ENCODE measurements around the gene GDNF. TPM values are rescaled to one million over a fixed set of nuclear protein-coding genes. Genes with fewer than 3 reads are reported as not detected.

The GDNF gene
- total and polyA plus RNA-seq, 4 donors: 0.09 to 0.25 TPM; not detected in 2

- TF ChIP-seq, protein P1, sequence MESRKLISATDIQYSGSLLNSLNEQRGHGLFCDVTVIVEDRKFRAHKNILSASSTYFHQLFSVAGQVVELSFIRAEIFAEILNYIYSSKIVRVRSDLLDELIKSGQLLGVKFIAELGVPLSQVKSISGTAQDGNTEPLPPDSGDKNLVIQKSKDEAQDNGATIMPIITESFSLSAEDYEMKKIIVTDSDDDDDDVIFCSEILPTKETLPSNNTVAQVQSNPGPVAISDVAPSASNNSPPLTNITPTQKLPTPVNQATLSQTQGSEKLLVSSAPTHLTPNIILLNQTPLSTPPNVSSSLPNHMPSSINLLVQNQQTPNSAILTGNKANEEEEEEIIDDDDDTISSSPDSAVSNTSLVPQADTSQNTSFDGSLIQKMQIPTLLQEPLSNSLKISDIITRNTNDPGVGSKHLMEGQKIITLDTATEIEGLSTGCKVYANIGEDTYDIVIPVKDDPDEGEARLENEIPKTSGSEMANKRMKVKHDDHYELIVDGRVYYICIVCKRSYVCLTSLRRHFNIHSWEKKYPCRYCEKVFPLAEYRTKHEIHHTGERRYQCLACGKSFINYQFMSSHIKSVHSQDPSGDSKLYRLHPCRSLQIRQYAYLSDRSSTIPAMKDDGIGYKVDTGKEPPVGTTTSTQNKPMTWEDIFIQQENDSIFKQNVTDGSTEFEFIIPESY (IDR thresholded peaks at IDR 0.05): no peak
- TF ChIP-seq HNF4A (conservative IDR thresholded peaks at IDR 0.05) (no peak), FOXA1 (IDR thresholded peaks at IDR 0.05) (no peak), YY1 (IDR thresholded peaks at IDR 0.05) (no peak)
- TF ChIP-seq, protein P2, sequence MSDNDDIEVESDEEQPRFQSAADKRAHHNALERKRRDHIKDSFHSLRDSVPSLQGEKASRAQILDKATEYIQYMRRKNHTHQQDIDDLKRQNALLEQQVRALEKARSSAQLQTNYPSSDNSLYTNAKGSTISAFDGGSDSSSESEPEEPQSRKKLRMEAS (IDR thresholded peaks at IDR 0.05): no peak
These were observed 20.4 kb upstream of the GDNF start (continued) for GRCh38 chr5:37860206-37860605.

DNA sequence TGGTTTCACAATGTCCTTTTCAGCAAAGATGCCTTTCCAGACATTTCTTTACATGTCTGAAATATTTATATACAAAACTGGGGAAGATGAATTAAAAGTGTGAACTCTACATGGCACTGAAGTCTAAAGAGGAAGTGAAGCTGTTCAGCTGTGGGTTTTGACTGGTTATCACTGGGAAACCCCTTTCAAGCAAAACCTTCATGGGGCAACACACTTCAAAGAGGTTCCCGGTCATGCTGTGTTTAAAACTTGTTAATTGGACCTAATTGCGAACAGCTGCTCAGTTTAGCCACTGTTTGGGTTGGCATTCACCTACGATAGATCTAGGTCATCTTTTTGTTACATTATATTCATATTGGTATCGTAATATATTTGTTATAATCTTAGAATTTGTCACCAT, 20.0 kb upstream of the GDNF start:
- Histone ChIP-seq H3K27me3 (ENCODE audit: control insufficient read depth in 4 of 4, insufficient read depth in 4 of 4, low read length in 3 of 4) (no peaks in the 10 kb centered on the region), H3K4me1 (ENCODE audit: control insufficient read depth in 4 of 4, insufficient read depth in 4 of 4, low read length in 3 of 4) (no peaks in the 10 kb centered on the region), H3K27ac (ENCODE audit: low read depth in 1 of 2, low read length in 2 of 2) (no peak overlapping the region), H3K9ac (ENCODE audit: low read depth in 1 of 2, low read length in 2 of 2) (no peak overlapping the region), H3K4me3 (ENCODE audit: low read depth in 1 of 3, low read length in 3 of 3) (no peak overlapping the region), H3K9me3 (ENCODE audit: control insufficient read depth in 4 of 4, low read length in 3 of 4) (no peaks in the 10 kb centered on the region), H3K36me3 (ENCODE audit: control insufficient read depth in 4 of 4, insufficient read depth in 3 of 4, low read depth in 1 of 4, low read length in 3 of 4) (no peaks in the 10 kb centered on the region)
- no peak for DNase-seq (ENCODE audit: low spot score)
- TF ChIP-seq NR2F2 (IDR thresholded peaks at IDR 0.05) (no peak), RAD21 (IDR thresholded peaks at IDR 0.05) (no peak), RXRA (IDR thresholded peaks at IDR 0.05) (no peak), CTCF (IDR thresholded peaks at IDR 0.05; ENCODE audit: low read depth, low read length, missing input control) (no peak), FOXA1 (IDR thresholded peaks at IDR 0.05) (no peak), EGR1 (IDR thresholded peaks at IDR 0.05; ENCODE audit: low read depth in 2 of 2) (no peak), HNF4A (conservative IDR thresholded peaks at IDR 0.05) (no peak), YY1 (IDR thresholded peaks at IDR 0.05) (no peak), SP1 (IDR thresholded peaks at IDR 0.05) (no peak)
- 77% methylated on average over 4 of the region's 4 CpGs for WGBS

DNA sequence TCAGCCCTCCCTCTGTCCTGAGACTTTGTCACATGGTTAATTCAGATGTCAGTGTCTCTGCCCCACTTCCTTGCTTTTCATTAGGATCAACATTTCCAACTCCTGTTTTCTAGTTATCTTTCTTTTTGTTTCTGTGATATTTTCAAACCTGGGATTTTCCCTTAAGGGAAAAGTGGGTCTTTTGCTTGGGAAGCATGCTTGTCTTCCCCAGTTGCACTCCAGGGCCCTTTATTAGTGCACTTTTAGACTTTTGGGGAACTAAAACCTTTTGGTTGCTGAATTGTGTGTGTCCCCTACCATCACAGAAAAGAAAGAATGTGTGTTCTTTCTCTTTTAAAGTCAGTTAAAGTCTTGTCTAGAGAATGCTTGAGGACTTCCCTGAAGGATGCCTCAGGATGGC, 18.4 kb upstream of the GDNF start:
- H3K27me3 ChIP-seq (ENCODE audit: control insufficient read depth in 4 of 4, insufficient read depth in 4 of 4, low read length in 3 of 4): no peaks in the 10 kb centered on the region
- H3K4me1 ChIP-seq (ENCODE audit: control insufficient read depth in 4 of 4, insufficient read depth in 4 of 4, low read length in 3 of 4): no peaks in the 10 kb centered on the region
- H3K36me3 ChIP-seq (ENCODE audit: control insufficient read depth in 4 of 4, insufficient read depth in 3 of 4, low read depth in 1 of 4, low read length in 3 of 4): no peaks in the 10 kb centered on the region
- no peak overlapping the region for H3K27ac ChIP-seq (ENCODE audit: low read depth in 1 of 2, low read length in 2 of 2)
- H3K4me3 ChIP-seq (ENCODE audit: low read depth in 1 of 3, low read length in 3 of 3): no peak overlapping the region
- no peak for DNase-seq (ENCODE audit: low spot score)
- no peak overlapping the region for H3K9ac ChIP-seq (ENCODE audit: low read depth in 1 of 2, low read length in 2 of 2)
- peaks cover 0 to 2% (median 0%) of the 10 kb centered on the region in 4 donors for H3K9me3 ChIP-seq (ENCODE audit: control insufficient read depth in 4 of 4, low read length in 3 of 4)
- TF ChIP-seq HNF4G (IDR thresholded peaks at IDR 0.05) (no peak), JUND (IDR thresholded peaks at IDR 0.05) (no peak), RAD21 (IDR thresholded peaks at IDR 0.05) (no peak), NR2F2 (IDR thresholded peaks at IDR 0.05) (no peak), EGR1 (IDR thresholded peaks at IDR 0.05; ENCODE audit: low read depth in 2 of 2) (no peak), RXRA (IDR thresholded peaks at IDR 0.05) (no peak), TAF1 (conservative IDR thresholded peaks at IDR 0.05) (no peak), ATF3 (IDR thresholded peaks at IDR 0.05) (no peak), GABPA (IDR thresholded peaks at IDR 0.05 in 1 of 2, conservative IDR thresholded peaks at IDR 0.05 in 1 of 2) (no peak), FOXA1 (IDR thresholded peaks at IDR 0.05) (no peak)
- TF ChIP-seq, protein P1 (IDR thresholded peaks at IDR 0.05): no peak
- TF ChIP-seq, protein P3, sequence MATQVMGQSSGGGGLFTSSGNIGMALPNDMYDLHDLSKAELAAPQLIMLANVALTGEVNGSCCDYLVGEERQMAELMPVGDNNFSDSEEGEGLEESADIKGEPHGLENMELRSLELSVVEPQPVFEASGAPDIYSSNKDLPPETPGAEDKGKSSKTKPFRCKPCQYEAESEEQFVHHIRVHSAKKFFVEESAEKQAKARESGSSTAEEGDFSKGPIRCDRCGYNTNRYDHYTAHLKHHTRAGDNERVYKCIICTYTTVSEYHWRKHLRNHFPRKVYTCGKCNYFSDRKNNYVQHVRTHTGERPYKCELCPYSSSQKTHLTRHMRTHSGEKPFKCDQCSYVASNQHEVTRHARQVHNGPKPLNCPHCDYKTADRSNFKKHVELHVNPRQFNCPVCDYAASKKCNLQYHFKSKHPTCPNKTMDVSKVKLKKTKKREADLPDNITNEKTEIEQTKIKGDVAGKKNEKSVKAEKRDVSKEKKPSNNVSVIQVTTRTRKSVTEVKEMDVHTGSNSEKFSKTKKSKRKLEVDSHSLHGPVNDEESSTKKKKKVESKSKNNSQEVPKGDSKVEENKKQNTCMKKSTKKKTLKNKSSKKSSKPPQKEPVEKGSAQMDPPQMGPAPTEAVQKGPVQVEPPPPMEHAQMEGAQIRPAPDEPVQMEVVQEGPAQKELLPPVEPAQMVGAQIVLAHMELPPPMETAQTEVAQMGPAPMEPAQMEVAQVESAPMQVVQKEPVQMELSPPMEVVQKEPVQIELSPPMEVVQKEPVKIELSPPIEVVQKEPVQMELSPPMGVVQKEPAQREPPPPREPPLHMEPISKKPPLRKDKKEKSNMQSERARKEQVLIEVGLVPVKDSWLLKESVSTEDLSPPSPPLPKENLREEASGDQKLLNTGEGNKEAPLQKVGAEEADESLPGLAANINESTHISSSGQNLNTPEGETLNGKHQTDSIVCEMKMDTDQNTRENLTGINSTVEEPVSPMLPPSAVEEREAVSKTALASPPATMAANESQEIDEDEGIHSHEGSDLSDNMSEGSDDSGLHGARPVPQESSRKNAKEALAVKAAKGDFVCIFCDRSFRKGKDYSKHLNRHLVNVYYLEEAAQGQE (IDR thresholded peaks at IDR 0.05): no peak
- TF ChIP-seq, protein P2 (IDR thresholded peaks at IDR 0.05): no peak

Data from liver (tissue), 9 donors.